Measurements from ENCODE around the gene TTBK2.

The TTBK2 gene

DNA sequence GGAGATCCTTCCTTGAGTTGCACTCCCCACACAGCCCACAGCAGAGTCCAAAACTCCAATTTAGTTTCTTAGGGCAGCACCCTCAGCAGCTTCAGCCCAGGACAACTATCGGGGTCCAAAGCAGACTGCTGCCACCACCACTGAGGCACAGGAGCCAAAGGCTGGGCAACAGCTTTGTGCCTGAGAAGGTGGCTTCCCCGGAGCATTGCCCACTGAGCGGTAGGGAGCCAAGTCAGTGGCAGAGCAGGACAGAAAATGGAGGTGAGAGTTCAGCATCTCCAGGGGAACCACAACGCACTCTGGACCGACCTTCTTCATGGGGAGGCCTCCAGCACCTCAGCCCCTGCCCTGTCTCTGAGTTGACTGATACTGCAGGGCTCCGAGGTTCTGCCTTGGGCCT is 227.1 kb downstream of the TTBK2 start:
- no peak for DNase-seq (ENCODE audit: low read depth in 3 of 3)

DNA sequence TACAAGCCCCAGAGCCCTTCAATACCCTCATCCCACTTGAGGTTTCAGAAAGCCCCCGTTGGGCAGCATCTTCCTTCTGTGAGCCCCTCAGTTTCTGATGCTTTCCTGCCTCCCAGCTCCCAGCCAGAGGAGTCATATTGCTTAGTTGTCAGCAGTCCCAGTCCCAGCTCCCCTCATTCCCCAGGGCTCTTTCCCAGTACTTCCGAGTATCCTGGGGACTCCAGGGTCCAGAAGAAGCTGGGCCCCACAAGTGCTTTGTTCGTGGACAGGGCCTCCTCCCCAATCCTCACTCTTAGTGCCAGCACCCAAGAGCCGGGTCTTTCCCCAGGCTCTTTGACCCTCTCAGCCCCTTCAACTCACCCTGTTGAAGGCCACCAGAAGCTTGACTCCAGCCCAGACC is 227.6 kb downstream of the TTBK2 start:
- no peak for DNase-seq (ENCODE audit: low read depth in 3 of 3)

DNA sequence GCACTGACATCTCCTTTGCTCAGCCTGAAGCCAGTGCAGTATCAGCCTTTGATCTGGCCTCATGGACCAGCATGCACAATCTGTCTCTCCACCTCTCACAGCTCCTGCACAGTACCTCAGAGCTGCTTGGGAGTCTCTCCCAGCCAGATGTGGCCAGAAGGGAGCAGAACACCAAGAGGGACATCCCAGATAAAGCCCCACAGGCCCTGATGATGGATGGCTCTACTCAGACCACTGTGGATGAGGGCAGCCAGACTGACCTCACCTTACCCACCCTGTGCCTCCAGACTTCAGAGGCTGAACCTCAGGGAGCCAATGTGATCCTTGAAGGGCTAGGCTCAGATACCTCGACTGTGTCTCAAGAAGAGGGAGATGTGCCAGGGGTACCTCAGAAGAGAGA is 228.0 kb downstream of the TTBK2 start:
- DNase-seq (ENCODE audit: low read depth in 3 of 3): no peak

DNA sequence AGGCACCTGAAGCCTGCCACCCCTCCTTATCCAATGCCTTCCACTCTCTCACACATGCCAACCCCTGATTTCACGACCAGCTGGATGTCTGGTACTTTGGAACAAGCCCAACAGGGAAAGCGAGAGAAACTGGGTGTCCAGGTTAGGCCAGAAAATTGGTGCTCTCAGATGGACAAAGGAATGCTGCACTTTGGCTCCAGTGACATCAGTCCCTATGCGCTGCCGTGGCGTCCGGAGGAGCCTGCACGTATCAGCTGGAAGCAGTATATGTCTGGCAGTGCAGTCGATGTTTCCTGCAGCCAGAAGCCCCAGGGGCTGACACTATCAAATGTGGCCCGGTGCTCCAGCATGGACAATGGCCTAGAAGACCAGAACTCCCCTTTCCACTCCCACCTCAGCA is 228.8 kb downstream of the TTBK2 start:
- DNase-seq (ENCODE audit: low read depth in 3 of 3): no peak

DNA sequence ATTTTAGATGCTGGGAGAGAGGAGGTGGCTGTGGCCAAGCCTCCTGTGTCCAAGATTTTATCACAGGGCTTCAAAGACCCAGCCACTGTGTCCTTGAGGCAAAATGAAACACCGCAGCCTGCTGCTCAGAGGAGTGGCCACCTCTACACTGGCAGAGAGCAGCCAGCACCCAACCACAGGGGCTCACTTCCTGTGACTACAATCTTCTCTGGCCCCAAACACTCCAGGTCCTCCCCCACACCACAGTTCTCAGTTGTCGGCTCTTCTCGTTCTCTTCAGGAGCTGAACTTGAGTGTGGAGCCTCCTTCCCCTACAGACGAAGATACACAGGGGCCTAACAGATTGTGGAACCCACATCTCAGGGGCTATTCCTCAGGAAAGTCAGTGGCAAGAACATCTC is 229.3 kb downstream of the TTBK2 start:
- DNase-seq (ENCODE audit: low read depth in 3 of 3): no peak
